Activated CD4-positive, alpha-beta T cell treated with anti-CD3 and anti-CD28 coated beads for 4 hours (primary cell): Measurements from ENCODE around the gene FAM89A.
"Not testable (repeated sequence)": the region's sequence is repeated elsewhere in the genome, so short reads cannot be mapped to it uniquely, and the experiment has no call there.

Source experiments
- DNase-seq, 2 donors: peaks; one replicate each; pipeline ENCODE4 v3.0.0-alpha.2; 2020

FAM89A gene

GRCh38 chr1:231029247-231029646 lies 10.8 kb downstream of the FAM89A start:
- not testable (repeated sequence) for DNase-seq

GRCh38 chr1:231028682-231029081 lies 11.4 kb downstream of the FAM89A start:
- DNase-seq, result no peak

- DNase-seq, result no peak
Measured at GRCh38 chr1:231027971-231028370, 12.1 kb downstream of the FAM89A start.

- no peak for DNase-seq
Measured at GRCh38 chr1:231027136-231027925, 12.7 kb downstream of the FAM89A start.

- DNase-seq, result no peak
Measured at GRCh38 chr1:231026576-231026975, 13.5 kb downstream of the FAM89A start.

- no peak for DNase-seq
Measured at GRCh38 chr1:231023150-231023549, 16.9 kb downstream of the FAM89A start.

GRCh38 chr1:231022543-231022942 lies 17.5 kb downstream of the FAM89A start:
- not testable (repeated sequence) for DNase-seq

- DNase-seq, result no peak
Measured at GRCh38 chr1:231021540-231022031, 18.5 kb downstream of the FAM89A start.

GRCh38 chr1:231020816-231021215 lies 19.2 kb downstream of the FAM89A start:
- no peak for DNase-seq

- DNase-seq, result no peak
Measured at GRCh38 chr1:231020139-231020601, 19.9 kb downstream of the FAM89A start.

GRCh38 chr1:231019711-231020110 lies 20.3 kb downstream of the FAM89A start:
- no peak for DNase-seq

GRCh38 chr1:231016966-231017365 lies 23.1 kb downstream of the FAM89A start:
- DNase-seq, result no peak

- DNase-seq, result no peak
Measured at GRCh38 chr1:231016234-231016633, 23.8 kb downstream of the FAM89A start.

- no peak for DNase-seq
Measured at GRCh38 chr1:231013391-231014015, 26.6 kb downstream of the FAM89A start.

GRCh38 chr1:231011963-231012362 lies 28.1 kb downstream of the FAM89A start:
- DNase-seq, result no peak

GRCh38 chr1:231011360-231011759 lies 28.7 kb downstream of the FAM89A start:
- DNase-seq, result no peak

GRCh38 chr1:231007535-231007934 lies 32.5 kb downstream of the FAM89A start:
- not testable (repeated sequence) for DNase-seq

- DNase-seq, result no peak
Measured at GRCh38 chr1:231001892-231002291, 38.2 kb downstream of the FAM89A start.

GRCh38 chr1:231000639-231001038 lies 39.4 kb downstream of the FAM89A start:
- DNase-seq, result no peak

- no peak for DNase-seq
Measured at GRCh38 chr1:231000201-231000600, 39.9 kb downstream of the FAM89A start.

- DNase-seq, result no peak
Measured at GRCh38 chr1:230994860-230995259, 45.2 kb downstream of the FAM89A start.

GRCh38 chr1:230992100-230992774 lies 47.8 kb downstream of the FAM89A start:
- no peak for DNase-seq

- DNase-seq, result no peak
Measured at GRCh38 chr1:230987448-230987847, 52.6 kb downstream of the FAM89A start.

- DNase-seq, result no peak
Measured at GRCh38 chr1:230986976-230987375, 53.1 kb downstream of the FAM89A start.
